HTR-8/SVneo (cell line): ENCODE results near the gene CITED4.

ENCODE experiments used
- DNase-seq: peaks from one replicate; pipeline ENCODE4 v3.0.0; 2011; ENCODE audit warnings: low spot score, mixed read lengths; ENCODE audit not compliant: insufficient read length
- FAIRE-seq: peaks from 2 replicates; lab custom pipeline; 2011; peaks lifted over from hg19 to GRCh38; lab: Jason Lieb, UNC

CITED4 gene

GRCh38 chr1:40817791-40818263 is 44.3 kb downstream of the CITED4 start:
- FAIRE-seq, result no peak
- no peak for DNase-seq

GRCh38 chr1:40815420-40815819 is 46.7 kb downstream of the CITED4 start:
- no peak for FAIRE-seq
- DNase-seq, result no peak
